WTC11 (cell line): ENCODE results near the gene LYAR. TPM values are rescaled to one million over a fixed set of nuclear protein-coding genes. Genes with fewer than 3 reads are reported as not detected.

Experiments used
- ATAC-seq: fragments of 200-7000 bp; cut with Tn5 transposase; 2 replicates; pipeline ENCODE4 v1.10.0; 2021; ENCODE audit warnings: mild to moderate bottlenecking, moderate library complexity
- CTCF ChIA-PET: fragments of 300-600 bp; sonication (Branson Sonifier 250); formaldehyde crosslinking; loops from one replicate; lab custom pipeline; 2021; ENCODE audit warnings: antibody characterized with exemption; lab: Charles Lee
- POLR2A ChIA-PET: fragments of 350-600 bp; sonication (Branson Sonifier 250); formaldehyde crosslinking; loops from one replicate; lab custom pipeline; 2021; ENCODE audit warnings: antibody characterized with exemption; lab: Charles Lee
- DNase-seq: peaks from one replicate; pipeline ENCODE4 v3.0.0; 2021; ENCODE audit warnings: low spot score
- H3K27ac Mint-ChIP-seq: 2 replicates; pipeline ENCODE4 v1.8.0; 2021; ENCODE audit warnings: mixed read lengths
- H3K27me3 Mint-ChIP-seq: 2 replicates; pipeline ENCODE4 v1.8.0; 2021; ENCODE audit warnings: low read depth, mild to moderate bottlenecking, moderate library complexity, mixed read lengths
- H3K36me3 Mint-ChIP-seq: 2 replicates; pipeline ENCODE4 v1.8.0; 2021; ENCODE audit warnings: mixed read lengths
- H3K4me1 Mint-ChIP-seq: 2 replicates; pipeline ENCODE4 v1.8.0; 2022; ENCODE audit warnings: mixed read lengths
- H3K4me3 Mint-ChIP-seq: 2 replicates; pipeline ENCODE4 v1.8.0; 2021; ENCODE audit warnings: mild to moderate bottlenecking, moderate library complexity, mixed read lengths
- H3K9me3 Mint-ChIP-seq: 2 replicates; pipeline ENCODE4 v1.8.0; 2021; ENCODE audit warnings: mixed read lengths
- CREM ChIP-seq: sonication (generic); formaldehyde crosslinking; IDR thresholded peaks from 2 replicates; pipeline ENCODE4 v1.8.1; 2022; ENCODE audit warnings: mild to moderate bottlenecking, missing genetic modification reagents, moderate library complexity
- FOXJ3 ChIP-seq: sonication (generic); formaldehyde crosslinking; IDR thresholded peaks from 2 replicates; pipeline ENCODE4 v1.9.0; 2021; ENCODE audit warnings: missing genetic modification reagents, mild to moderate bottlenecking, borderline replicate concordance
- GTF2I ChIP-seq: fragments of 250-450 bp; sonication (Bioruptor Pico); conservative IDR thresholded peaks from 2 replicates; pipeline ENCODE4 v1.4.0; 2021; ENCODE audit warnings: mild to moderate bottlenecking
- NR3C1 ChIP-seq: sonication (generic); formaldehyde crosslinking; conservative IDR thresholded peaks from 2 replicates; pipeline ENCODE4 v1.8.1; 2023; ENCODE audit warnings: low read depth, mild to moderate bottlenecking, missing genetic modification reagents
- TEAD1 ChIP-seq: sonication (generic); formaldehyde crosslinking; IDR thresholded peaks from 2 replicates; pipeline ENCODE4 v1.8.0; 2022; ENCODE audit warnings: mild to moderate bottlenecking, missing genetic modification reagents
- ZNF263 ChIP-seq: sonication (generic); formaldehyde crosslinking; IDR thresholded peaks from 2 replicates; pipeline ENCODE4 v1.8.1; 2022; ENCODE audit warnings: low read depth, mild to moderate bottlenecking, moderate library complexity, missing genetic modification reagents
- ZNF416 ChIP-seq: fragments of 250-450 bp; sonication (Bioruptor Pico); IDR thresholded peaks from 2 replicates; pipeline ENCODE4 v1.9.0; 2021; ENCODE audit warnings: mild to moderate bottlenecking, inconsistent platforms
- ZNF423 ChIP-seq: fragments of 250-450 bp; sonication (Bioruptor Pico); IDR thresholded peaks from 2 replicates; pipeline ENCODE4 v2.1.2; 2022; ENCODE audit warnings: mild to moderate bottlenecking, moderate library complexity
- ZNF671 ChIP-seq: fragments of 250-450 bp; sonication (Bioruptor Pico); IDR thresholded peaks from 2 replicates; pipeline ENCODE4 v1.8.0; 2021; ENCODE audit warnings: mild to moderate bottlenecking
- total RNA-seq: library from RNA; stranded (reverse); gene quantifications from 3 replicates; pipeline ENCODE4 v1.2.3, GENCODE V29; 2021
- TF ChIP-seq, protein P1 (sequence below): sonication (generic); formaldehyde crosslinking; IDR thresholded peaks from 2 replicates; pipeline ENCODE4 v1.8.1; 2023; ENCODE audit warnings: mild to moderate bottlenecking, missing genetic modification reagents
- TF ChIP-seq, protein P2 (sequence below): sonication (generic); formaldehyde crosslinking; IDR thresholded peaks from 2 replicates; pipeline ENCODE4 v1.8.1; 2023; ENCODE audit warnings: mild to moderate bottlenecking, missing genetic modification reagents, moderate library complexity
- TF ChIP-seq, protein P3 (sequence below): fragments of 250-450 bp; sonication (Bioruptor Pico); IDR thresholded peaks from 2 replicates; pipeline ENCODE4 v1.9.0; 2021; ENCODE audit warnings: mild to moderate bottlenecking
- TF ChIP-seq, protein P4 (sequence below): sonication (generic); formaldehyde crosslinking; IDR thresholded peaks from 2 replicates; pipeline ENCODE4 v1.8.0; 2022; ENCODE audit warnings: mild to moderate bottlenecking, missing genetic modification reagents
- TF ChIP-seq, protein P5 (sequence below): sonication (generic); formaldehyde crosslinking; IDR thresholded peaks from 2 replicates; pipeline ENCODE4 v1.8.0; 2023; ENCODE audit warnings: missing genetic modification reagents
- TF ChIP-seq, protein P6 (sequence below): sonication (generic); formaldehyde crosslinking; IDR thresholded peaks from 2 replicates; pipeline ENCODE4 v1.8.1; 2023; ENCODE audit warnings: mild to moderate bottlenecking, missing genetic modification reagents, borderline replicate concordance
- TF ChIP-seq, protein P7 (sequence below): sonication (generic); formaldehyde crosslinking; IDR thresholded peaks from 2 replicates; pipeline ENCODE4 v1.8.0; 2022; ENCODE audit warnings: mild to moderate bottlenecking, missing genetic modification reagents

The LYAR gene
- total RNA-seq, 1 experiment from 2014 or later: 36.8 TPM

DNA sequence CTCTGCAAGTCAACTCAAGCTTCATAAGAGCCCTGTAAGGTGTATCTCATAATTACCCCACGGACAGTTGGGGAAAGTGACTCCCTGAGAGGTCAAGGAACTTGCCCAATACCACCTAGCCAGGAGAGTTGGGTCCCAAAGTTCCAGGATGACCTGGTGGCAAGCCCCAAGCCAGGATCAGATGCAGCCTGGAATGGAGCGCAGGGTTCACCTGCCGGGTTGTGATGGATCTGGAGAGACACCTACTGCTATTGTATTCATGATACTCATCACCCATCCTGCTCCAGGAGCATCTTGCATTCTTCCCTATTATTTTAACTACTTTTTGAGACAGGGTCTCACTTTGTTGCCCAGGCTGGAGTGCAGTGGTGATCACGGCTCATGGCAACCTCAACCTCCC lies 36.2 kb upstream of the LYAR start:
- H3K4me3 Mint-ChIP-seq: no peak overlapping the region
- TF ChIP-seq ZNF423 (CRISPR knock-in tag) (no peak), GTF2I (no peak), ZNF671 (CRISPR knock-in tag) (no peak), ZNF263 (CRISPR knock-in tag) (no peak), ZNF416 (CRISPR knock-in tag) (no peak)
- TF ChIP-seq, protein P1, sequence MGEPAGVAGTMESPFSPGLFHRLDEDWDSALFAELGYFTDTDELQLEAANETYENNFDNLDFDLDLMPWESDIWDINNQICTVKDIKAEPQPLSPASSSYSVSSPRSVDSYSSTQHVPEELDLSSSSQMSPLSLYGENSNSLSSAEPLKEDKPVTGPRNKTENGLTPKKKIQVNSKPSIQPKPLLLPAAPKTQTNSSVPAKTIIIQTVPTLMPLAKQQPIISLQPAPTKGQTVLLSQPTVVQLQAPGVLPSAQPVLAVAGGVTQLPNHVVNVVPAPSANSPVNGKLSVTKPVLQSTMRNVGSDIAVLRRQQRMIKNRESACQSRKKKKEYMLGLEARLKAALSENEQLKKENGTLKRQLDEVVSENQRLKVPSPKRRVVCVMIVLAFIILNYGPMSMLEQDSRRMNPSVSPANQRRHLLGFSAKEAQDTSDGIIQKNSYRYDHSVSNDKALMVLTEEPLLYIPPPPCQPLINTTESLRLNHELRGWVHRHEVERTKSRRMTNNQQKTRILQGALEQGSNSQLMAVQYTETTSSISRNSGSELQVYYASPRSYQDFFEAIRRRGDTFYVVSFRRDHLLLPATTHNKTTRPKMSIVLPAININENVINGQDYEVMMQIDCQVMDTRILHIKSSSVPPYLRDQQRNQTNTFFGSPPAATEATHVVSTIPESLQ: no peak
- TF ChIP-seq, protein P2, sequence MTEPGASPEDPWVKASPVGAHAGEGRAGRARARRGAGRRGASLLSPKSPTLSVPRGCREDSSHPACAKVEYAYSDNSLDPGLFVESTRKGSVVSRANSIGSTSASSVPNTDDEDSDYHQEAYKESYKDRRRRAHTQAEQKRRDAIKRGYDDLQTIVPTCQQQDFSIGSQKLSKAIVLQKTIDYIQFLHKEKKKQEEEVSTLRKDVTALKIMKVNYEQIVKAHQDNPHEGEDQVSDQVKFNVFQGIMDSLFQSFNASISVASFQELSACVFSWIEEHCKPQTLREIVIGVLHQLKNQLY (CRISPR knock-in tag): no peak
- TF ChIP-seq, protein P3, sequence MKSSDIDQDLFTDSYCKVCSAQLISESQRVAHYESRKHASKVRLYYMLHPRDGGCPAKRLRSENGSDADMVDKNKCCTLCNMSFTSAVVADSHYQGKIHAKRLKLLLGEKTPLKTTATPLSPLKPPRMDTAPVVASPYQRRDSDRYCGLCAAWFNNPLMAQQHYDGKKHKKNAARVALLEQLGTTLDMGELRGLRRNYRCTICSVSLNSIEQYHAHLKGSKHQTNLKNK (CRISPR knock-in tag): no peak
- TF ChIP-seq, protein P4, sequence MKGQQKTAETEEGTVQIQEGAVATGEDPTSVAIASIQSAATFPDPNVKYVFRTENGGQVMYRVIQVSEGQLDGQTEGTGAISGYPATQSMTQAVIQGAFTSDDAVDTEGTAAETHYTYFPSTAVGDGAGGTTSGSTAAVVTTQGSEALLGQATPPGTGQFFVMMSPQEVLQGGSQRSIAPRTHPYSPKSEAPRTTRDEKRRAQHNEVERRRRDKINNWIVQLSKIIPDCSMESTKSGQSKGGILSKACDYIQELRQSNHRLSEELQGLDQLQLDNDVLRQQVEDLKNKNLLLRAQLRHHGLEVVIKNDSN: no peak
- TF ChIP-seq, protein P5, sequence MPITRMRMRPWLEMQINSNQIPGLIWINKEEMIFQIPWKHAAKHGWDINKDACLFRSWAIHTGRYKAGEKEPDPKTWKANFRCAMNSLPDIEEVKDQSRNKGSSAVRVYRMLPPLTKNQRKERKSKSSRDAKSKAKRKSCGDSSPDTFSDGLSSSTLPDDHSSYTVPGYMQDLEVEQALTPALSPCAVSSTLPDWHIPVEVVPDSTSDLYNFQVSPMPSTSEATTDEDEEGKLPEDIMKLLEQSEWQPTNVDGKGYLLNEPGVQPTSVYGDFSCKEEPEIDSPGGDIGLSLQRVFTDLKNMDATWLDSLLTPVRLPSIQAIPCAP (CRISPR knock-in tag): no peak
- TF ChIP-seq, all 79 proteins: peak for 0
- no peaks in the 10 kb centered on the region; the same call in 1 of the 2 replicates for H3K27me3 Mint-ChIP-seq
- ATAC-seq: no peak
- H3K36me3 Mint-ChIP-seq: peaks cover 8% of the 10 kb centered on the region; the same call in 1 of the 2 replicates
- CTCF ChIA-PET: no interaction called here
- POLR2A ChIA-PET: no interaction called here
- no peak overlapping the region for H3K27ac Mint-ChIP-seq
- no peak for DNase-seq
- peaks cover 5% of the 10 kb centered on the region for H3K9me3 Mint-ChIP-seq
- peaks cover 12% of the 10 kb centered on the region for H3K4me1 Mint-ChIP-seq

DNA sequence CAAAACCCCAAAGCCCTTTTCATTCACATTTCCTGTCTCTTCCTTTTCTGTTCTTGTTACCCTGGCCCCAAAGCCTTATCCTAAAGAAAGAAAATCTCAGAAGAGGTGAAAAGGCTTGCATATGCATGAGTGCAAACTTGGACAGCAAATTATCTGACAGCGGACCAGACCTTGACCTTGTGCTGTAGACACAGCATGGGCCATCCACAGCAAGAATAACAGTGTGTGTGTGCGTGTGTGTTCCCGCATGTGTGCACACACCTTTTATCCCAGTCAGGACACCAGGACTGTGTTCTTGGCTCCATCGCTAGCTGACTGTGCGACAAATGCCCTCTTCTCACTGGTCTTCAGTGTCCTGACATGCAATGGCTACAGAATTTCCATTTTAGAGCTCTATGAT lies 35.4 kb upstream of the LYAR start:
- H3K4me1 Mint-ChIP-seq: peaks cover 12% of the 10 kb centered on the region
- ChIA-PET CTCF (no interaction called here), POLR2A (no interaction called here)
- DNase-seq (no peak), ATAC-seq (no peak)
- H3K27me3 Mint-ChIP-seq: no peaks in the 10 kb centered on the region; the same call in 1 of the 2 replicates
- H3K4me3 Mint-ChIP-seq: no peak overlapping the region
- TF ChIP-seq TEAD1 (CRISPR knock-in tag) (no peak), CREM (CRISPR knock-in tag) (no peak), FOXJ3 (no peak), ZNF671 (CRISPR knock-in tag) (no peak), NR3C1 (CRISPR knock-in tag) (no peak)
- TF ChIP-seq, protein P6, sequence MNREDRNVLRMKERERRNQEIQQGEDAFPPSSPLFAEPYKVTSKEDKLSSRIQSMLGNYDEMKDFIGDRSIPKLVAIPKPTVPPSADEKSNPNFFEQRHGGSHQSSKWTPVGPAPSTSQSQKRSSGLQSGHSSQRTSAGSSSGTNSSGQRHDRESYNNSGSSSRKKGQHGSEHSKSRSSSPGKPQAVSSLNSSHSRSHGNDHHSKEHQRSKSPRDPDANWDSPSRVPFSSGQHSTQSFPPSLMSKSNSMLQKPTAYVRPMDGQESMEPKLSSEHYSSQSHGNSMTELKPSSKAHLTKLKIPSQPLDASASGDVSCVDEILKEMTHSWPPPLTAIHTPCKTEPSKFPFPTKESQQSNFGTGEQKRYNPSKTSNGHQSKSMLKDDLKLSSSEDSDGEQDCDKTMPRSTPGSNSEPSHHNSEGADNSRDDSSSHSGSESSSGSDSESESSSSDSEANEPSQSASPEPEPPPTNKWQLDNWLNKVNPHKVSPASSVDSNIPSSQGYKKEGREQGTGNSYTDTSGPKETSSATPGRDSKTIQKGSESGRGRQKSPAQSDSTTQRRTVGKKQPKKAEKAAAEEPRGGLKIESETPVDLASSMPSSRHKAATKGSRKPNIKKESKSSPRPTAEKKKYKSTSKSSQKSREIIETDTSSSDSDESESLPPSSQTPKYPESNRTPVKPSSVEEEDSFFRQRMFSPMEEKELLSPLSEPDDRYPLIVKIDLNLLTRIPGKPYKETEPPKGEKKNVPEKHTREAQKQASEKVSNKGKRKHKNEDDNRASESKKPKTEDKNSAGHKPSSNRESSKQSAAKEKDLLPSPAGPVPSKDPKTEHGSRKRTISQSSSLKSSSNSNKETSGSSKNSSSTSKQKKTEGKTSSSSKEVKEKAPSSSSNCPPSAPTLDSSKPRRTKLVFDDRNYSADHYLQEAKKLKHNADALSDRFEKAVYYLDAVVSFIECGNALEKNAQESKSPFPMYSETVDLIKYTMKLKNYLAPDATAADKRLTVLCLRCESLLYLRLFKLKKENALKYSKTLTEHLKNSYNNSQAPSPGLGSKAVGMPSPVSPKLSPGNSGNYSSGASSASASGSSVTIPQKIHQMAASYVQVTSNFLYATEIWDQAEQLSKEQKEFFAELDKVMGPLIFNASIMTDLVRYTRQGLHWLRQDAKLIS (CRISPR knock-in tag): no peak
- TF ChIP-seq, protein P7, sequence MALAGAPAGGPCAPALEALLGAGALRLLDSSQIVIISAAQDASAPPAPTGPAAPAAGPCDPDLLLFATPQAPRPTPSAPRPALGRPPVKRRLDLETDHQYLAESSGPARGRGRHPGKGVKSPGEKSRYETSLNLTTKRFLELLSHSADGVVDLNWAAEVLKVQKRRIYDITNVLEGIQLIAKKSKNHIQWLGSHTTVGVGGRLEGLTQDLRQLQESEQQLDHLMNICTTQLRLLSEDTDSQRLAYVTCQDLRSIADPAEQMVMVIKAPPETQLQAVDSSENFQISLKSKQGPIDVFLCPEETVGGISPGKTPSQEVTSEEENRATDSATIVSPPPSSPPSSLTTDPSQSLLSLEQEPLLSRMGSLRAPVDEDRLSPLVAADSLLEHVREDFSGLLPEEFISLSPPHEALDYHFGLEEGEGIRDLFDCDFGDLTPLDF (CRISPR knock-in tag): no peak
- H3K27ac Mint-ChIP-seq: no peak overlapping the region
- H3K36me3 Mint-ChIP-seq: peaks cover 8% of the 10 kb centered on the region; the same call in 1 of the 2 replicates
- H3K9me3 Mint-ChIP-seq: peaks cover 5% of the 10 kb centered on the region
